ENCODE data around the gene GJB2.

The GJB2 gene

GRCh38 chr13:20192836-20193161 is at the start of gene GJB2:
TSS of gene GJB2 (minus strand) at chr13:20192938. CDS start at chr13:20189581, 3,357 bp downstream.
- no peak for DNase-seq (ENCODE audit: low read depth, low spot score)
- peak within 1 kb of the TSS; percentile 80 for H3K27ac ChIP-seq

- H3K27ac ChIP-seq, result no peak overlapping the region
- DNase-seq (ENCODE audit: low read depth, low spot score), result no peak
Observed at GRCh38 chr13:20241593-20241992, 48.9 kb upstream of the GJB2 start.

DNA sequence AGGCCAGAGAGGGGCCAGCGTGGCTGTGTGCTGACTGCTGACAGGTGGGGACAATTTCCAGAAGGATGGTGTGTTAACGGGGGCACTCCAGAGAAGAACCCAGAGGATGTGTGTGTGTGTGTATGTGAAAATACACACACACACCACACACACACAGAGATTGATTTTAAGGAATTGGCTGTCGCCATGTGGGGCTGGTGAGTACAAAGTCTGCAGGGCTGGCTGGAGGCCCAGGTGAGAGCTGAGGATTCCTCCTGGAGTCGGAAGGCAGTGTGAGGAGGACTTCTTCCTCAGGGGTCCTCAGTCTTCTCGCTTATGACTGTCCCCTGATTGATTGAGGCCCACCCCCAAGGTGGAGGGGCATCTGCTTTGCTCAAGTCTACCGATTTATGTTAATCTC is 47.0 kb upstream of the GJB2 start:
- no peak overlapping the region for H3K27ac ChIP-seq
- no peak for DNase-seq (ENCODE audit: low read depth, low spot score)

- H3K27ac ChIP-seq, result no peak overlapping the region
Observed at GRCh38 chr13:20232556-20233277, 40.0 kb upstream of the GJB2 start.

DNA sequence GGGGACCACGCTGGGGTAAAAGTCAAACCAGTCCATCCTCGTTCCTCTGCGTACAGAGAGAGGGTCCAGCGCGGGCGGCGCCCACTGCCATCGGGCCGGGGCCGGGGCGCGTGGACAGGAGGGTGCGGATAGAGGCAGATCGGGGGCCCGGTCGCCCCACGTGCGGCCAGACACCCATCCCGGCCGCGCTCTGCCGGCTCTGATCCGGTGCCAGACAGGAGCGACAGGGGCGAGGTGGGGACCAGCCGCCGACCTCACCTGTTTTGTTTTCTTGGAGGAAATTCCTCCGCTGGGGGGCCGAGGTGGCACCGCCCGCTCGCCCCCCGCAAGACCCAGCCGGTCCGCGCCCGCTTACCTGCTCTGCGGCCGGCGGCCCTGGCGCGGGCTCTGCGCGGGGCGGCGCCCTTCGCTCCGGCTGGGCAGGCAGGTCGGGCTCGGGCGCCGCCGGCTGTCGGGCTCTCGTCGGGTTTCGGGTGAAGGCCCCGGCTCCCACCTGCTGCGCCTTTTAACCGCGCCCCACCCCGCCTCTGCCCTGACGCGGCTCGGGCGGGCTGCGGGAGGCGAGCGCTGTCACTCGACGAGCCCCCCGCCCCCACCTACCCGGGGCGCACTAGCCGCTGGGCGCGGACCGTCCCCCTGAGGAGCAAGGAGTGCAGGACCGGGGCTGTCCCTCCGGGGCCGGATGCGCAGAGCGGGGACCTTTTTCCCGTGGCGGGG is 39.3 kb upstream of the GJB2 start, which contains the start of gene GJB6:
TSS of gene GJB6 (minus strand) at position 481 of the 717 bp plus-strand sequence. CDS start 8,839 bp downstream, outside the sequence.
- no peak for DNase-seq (ENCODE audit: low read depth, low spot score)
- no peak within 1 kb of the TSS for H3K27ac ChIP-seq

More at GRCh38 chr13:20232556-20233277, 40.0 kb upstream of the GJB2 start:
- no peak for DNase-seq (ENCODE audit: low read depth, low spot score)

GRCh38 chr13:20230913-20231838 is 38.4 kb upstream of the GJB2 start:
- DNase-seq (ENCODE audit: low read depth, low spot score), result no peak
- no peak overlapping the region for H3K27ac ChIP-seq

GRCh38 chr13:20227730-20228129 is 35.0 kb upstream of the GJB2 start:
- H3K27ac ChIP-seq, result no peak overlapping the region
- DNase-seq (ENCODE audit: low read depth, low spot score), result no peak

DNA sequence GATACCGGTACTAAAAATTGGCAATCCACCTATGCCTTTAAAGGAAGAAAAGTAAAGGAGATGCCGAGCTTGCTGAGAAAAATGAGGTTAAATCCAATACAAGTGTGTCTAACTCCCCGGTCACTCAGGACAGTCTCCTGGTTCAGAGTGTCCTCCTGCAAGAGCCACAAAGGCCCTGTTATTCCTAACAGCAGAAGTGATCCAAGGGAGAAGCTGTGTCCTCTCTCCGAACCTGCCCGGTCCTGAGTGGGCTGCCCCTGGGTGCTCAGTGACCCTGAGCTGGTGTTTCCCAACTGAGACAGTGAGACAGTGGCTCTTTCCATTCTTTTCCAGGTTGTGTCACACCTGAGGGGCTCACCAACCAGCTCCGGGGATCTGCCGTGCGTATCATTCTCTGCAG is 34.5 kb upstream of the GJB2 start:
- DNase-seq (ENCODE audit: low read depth, low spot score), result no peak

GRCh38 chr13:20222553-20222952 is 29.8 kb upstream of the GJB2 start:
- DNase-seq (ENCODE audit: low read depth, low spot score), result no peak
- H3K27ac ChIP-seq, result no peak overlapping the region

More for the DNA sequence above, 34.5 kb upstream of the GJB2 start:
- no peak overlapping the region for H3K27ac ChIP-seq

DNA sequence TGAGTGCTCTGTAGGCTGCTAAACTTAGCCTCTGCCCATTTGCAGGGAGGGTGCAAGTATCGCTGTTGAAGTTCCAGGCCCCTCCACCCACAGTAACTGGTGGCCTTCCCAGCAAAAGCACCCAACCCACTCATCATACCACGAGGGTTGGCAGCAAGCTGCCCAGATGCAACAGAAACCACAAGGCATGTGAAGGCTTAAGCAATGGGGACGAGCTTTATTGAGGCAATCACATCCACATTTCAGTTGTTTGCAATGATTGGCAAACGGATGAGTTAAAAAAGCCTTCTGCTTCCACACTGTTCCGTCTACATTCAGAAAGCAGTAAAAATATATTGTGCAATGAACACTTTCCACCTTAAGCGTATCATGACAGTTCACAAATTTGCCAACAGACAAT is 29.0 kb upstream of the GJB2 start:
- DNase-seq (ENCODE audit: low read depth, low spot score), result no peak
- H3K27ac ChIP-seq, result no peak overlapping the region

GRCh38 chr13:20219577-20219976 is 26.8 kb upstream of the GJB2 start:
- DNase-seq (ENCODE audit: low read depth, low spot score), result no peak
- no peak overlapping the region for H3K27ac ChIP-seq

DNA sequence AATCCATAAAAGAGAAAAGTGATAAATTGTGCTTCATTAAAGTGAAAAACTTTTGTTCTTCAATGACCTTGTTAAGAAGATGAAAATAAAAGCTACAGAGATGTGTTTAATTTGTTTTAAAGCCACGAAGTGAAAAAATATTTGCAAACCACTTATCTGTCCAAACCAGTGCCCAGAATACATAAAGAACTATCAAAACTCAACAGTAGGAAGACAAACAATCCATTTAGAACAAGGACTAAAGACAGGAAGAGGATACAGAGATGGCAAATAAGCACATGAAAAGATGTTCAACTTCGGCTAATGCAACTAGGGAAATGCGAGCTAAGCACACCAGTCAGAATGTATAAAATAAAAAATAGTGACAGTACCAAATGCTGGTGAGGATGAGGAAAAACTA is 24.4 kb upstream of the GJB2 start:
- no peak for DNase-seq (ENCODE audit: low read depth, low spot score)
- no peak overlapping the region for H3K27ac ChIP-seq

DNA sequence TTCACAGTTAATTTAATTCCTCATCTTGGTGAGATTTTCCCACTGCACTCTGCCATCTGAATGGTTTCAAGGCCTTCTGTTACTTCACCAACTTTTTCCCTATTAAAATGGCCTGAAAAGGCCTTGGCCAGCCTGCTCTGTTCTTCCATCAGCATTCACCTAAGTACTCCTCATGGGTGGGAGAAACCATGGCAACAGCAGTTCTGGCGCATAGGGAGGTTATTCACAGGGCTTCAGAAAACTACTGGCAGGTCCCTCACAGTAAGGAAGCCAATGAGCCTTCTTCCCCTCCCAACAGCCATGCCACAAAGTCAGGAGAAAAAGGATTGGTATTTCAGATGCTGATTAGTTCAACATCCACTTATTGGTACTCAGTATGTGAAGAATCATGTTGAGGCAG is 17.2 kb upstream of the GJB2 start:
- DNase-seq (ENCODE audit: low read depth, low spot score), result no peak
- no peak overlapping the region for H3K27ac ChIP-seq

GRCh38 chr13:20206698-20207235 is 14.0 kb upstream of the GJB2 start:
- no peak for DNase-seq (ENCODE audit: low read depth, low spot score)
- H3K27ac ChIP-seq, result no peak overlapping the region

- no peak overlapping the region for H3K27ac ChIP-seq
- DNase-seq (ENCODE audit: low read depth, low spot score), result no peak
Observed at GRCh38 chr13:20206065-20206697, 13.4 kb upstream of the GJB2 start.

DNA sequence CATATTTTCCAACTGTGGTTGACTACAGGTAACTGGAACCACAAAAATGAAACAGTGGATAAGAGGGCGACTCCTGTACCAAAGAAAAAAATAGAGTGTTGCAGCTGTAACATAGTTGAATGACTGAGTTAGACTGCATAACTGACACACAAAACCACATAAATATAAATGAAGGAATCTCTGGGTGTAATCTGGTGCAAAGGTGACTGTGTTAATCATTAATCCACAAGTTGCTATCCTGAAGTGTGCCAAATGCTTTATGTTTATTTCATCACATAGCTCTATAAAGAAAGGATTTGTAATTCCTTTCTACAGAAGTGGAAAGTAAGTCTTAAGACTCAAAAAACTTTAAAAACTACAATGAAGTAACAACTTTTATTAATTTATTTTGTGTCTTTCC is 6.0 kb upstream of the GJB2 start:
- no peak for DNase-seq (ENCODE audit: low read depth, low spot score)
- peak overlapping the region; percentile 16 for H3K27ac ChIP-seq

- H3K27ac ChIP-seq, result peak overlapping the region; percentile 14
- no peak for DNase-seq (ENCODE audit: low read depth, low spot score)
Observed at GRCh38 chr13:20197361-20197834, 4.7 kb upstream of the GJB2 start.

- no peak for DNase-seq (ENCODE audit: low read depth, low spot score)
- H3K27ac ChIP-seq, result peak overlapping the region; percentile 28
Observed at GRCh38 chr13:20195801-20196200, 3.1 kb upstream of the GJB2 start.

DNA sequence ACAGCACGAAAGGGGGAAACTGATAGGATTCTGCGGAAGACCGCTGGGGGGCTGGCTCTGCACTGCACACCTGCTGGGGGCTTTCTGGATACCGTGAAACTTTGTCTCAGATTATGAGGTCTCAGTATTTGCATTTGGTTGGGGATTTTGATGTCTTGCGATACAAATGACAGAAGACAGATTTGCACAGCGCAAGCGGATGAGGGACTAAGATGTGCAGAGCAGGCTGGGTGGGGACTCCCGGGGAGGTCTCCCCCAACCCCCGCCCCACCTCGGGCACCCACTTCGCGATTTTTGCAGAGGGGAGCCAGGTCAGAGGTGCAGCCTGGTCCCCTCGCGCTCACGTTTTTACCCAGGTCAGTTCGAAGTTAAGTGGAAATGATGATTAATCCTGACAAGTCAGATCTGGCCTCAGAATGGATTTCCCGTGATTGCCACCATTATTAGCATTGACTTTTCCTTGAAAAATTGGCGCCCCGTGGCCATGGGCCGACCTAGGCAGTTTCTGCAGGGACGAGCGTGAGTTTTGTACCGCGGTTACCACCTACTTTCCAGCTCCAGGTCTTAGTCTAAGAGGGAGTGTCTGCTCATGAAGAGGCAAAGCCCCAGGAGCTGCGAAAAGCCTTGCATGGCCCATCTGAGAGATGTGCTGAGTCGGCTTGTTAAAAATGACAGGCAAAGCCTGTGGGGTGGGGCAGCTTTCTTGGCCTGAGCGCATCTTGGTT is 1.3 kb upstream of the GJB2 start:
- DNase-seq (ENCODE audit: low read depth, low spot score), result no peak
- peak overlapping the region; percentile 80 for H3K27ac ChIP-seq
